ENCODE results near the gene ENPP3. TPM values are rescaled to one million over a fixed set of nuclear protein-coding genes. Genes with fewer than 3 reads are reported as not detected.
A peak's percentile ranks its signal among the peaks of the same experiment; 100 is the strongest.

The ENPP3 gene
- total and polyA plus RNA-seq, 10 donors, result 0.23 to 1.3 (median 0.54) TPM

GRCh38 chr6:131687022-131687421 is 49.9 kb downstream of the ENPP3 start:
- intact Hi-C loops (cut with DNase I; ENCODE audit: low total_unique reads), result no loop called here
- 71 to 84% (median 79%) methylated on average over 3 of the region's 3 CpGs for WGBS, 5 donors
- Histone ChIP-seq H3K27me3 (replicated peaks in 1 of 7) (no peaks in the 10 kb centered on the region), H3K4me3 (no peak overlapping the region), H3K4me1 (peaks cover 0 to 78% (median 9%) of the 10 kb centered on the region in 6 donors), H3K9me3 (no peaks in the 10 kb centered on the region), H3K27ac (no peak overlapping the region), H3K36me3 (no peaks in the 10 kb centered on the region)
- TF ChIP-seq POLR2A (IDR thresholded peaks at IDR 0.05), result no peak
- no peak for TF ChIP-seq POLR2AphosphoS5 (IDR thresholded peaks at IDR 0.05)
- TF ChIP-seq CTCF (IDR thresholded peaks at IDR 0.05 in 8 of 11, conservative IDR thresholded peaks at IDR 0.05 in 3 of 11), result no peak
- DNase-seq, result no peak

- no peaks in the 10 kb centered on the region for H3K36me3 ChIP-seq
- peak overlapping the region; percentile 5 to 58 (median 41) for H3K27ac ChIP-seq
- H3K4me1 ChIP-seq, result peaks cover 0 to 77% (median 9%) of the 10 kb centered on the region in 6 donors
- intact Hi-C loops (cut with DNase I; ENCODE audit: low total_unique reads), result no loop called here
- no peak for DNase-seq
- WGBS, 5 donors, result 61 to 89% (median 64%) methylated on average over 1 of the region's 1 CpG
- no peak overlapping the region for H3K4me3 ChIP-seq
- H3K27me3 ChIP-seq (replicated peaks in 1 of 7), result no peaks in the 10 kb centered on the region
- no peak for TF ChIP-seq POLR2A (IDR thresholded peaks at IDR 0.05)
- no peak for TF ChIP-seq CTCF (IDR thresholded peaks at IDR 0.05 in 8 of 11, conservative IDR thresholded peaks at IDR 0.05 in 3 of 11)
- no peak for TF ChIP-seq POLR2AphosphoS5 (IDR thresholded peaks at IDR 0.05)
- H3K9me3 ChIP-seq, result no peaks in the 10 kb centered on the region
These were observed 51.2 kb downstream of the ENPP3 start for GRCh38 chr6:131688286-131688685.

- H3K4me3 ChIP-seq, result no peak overlapping the region
- TF ChIP-seq POLR2A (IDR thresholded peaks at IDR 0.05) (no peak), POLR2AphosphoS5 (IDR thresholded peaks at IDR 0.05) (no peak), CTCF (IDR thresholded peaks at IDR 0.05 in 8 of 11, conservative IDR thresholded peaks at IDR 0.05 in 3 of 11) (no peak)
- no peak for DNase-seq
- H3K9me3 ChIP-seq, result no peaks in the 10 kb centered on the region
- H3K27me3 ChIP-seq (replicated peaks in 1 of 7), result no peaks in the 10 kb centered on the region
- H3K27ac ChIP-seq, result no peak overlapping the region
- H3K4me1 ChIP-seq, result peaks cover 0 to 49% (median 5%) of the 10 kb centered on the region in 6 donors
- intact Hi-C loops (cut with DNase I; ENCODE audit: low total_unique reads), result loop anchor here (10.0 kb wide), 1 partner anchor 223 kb away; no protein-coding TSS in a partner anchor
- WGBS, 5 donors, result 12 to 25% (median 18%) methylated on average over 1 of the region's 1 CpG
- H3K36me3 ChIP-seq, result no peaks in the 10 kb centered on the region
These were observed 54.9 kb downstream of the ENPP3 start for GRCh38 chr6:131692031-131692430.

GRCh38 chr6:131692589-131692988 is 55.5 kb downstream of the ENPP3 start:
- no peaks in the 10 kb centered on the region for H3K36me3 ChIP-seq
- no peaks in the 10 kb centered on the region for H3K9me3 ChIP-seq
- no peak for DNase-seq
- peaks cover 0 to 46% (median 5%) of the 10 kb centered on the region in 6 donors for H3K4me1 ChIP-seq
- H3K27ac ChIP-seq, result no peak overlapping the region
- H3K27me3 ChIP-seq (replicated peaks in 1 of 7), result no peaks in the 10 kb centered on the region
- TF ChIP-seq CTCF (IDR thresholded peaks at IDR 0.05 in 8 of 11, conservative IDR thresholded peaks at IDR 0.05 in 3 of 11) (no peak), POLR2AphosphoS5 (IDR thresholded peaks at IDR 0.05) (no peak), POLR2A (IDR thresholded peaks at IDR 0.05) (no peak)
- intact Hi-C loops (cut with DNase I; ENCODE audit: low total_unique reads), result loop anchor here (10.0 kb wide), 1 partner anchor 222 kb away; no protein-coding TSS in a partner anchor
- H3K4me3 ChIP-seq, result no peak overlapping the region
